T-helper 2 cell (primary cell): ENCODE results near the gene CRYBG2.
"Not testable (repeated sequence)": the region's sequence is repeated elsewhere in the genome, so short reads cannot be mapped to it uniquely, and the experiment has no call there.

ENCODE experiments used
- DNase-seq, 5 experiments: peaks; one replicate each; pipeline versions ENCODE4 v3.0.0 to v3.0.0-alpha.2; 2012 to 2022

CRYBG2 gene

GRCh38 chr1:26317612-26318337 lies 36.2 kb downstream of the CRYBG2 start, which contains the start of gene CD52:
Gene CD52 (plus strand): TSS chr1:26317958. CDS start chr1:26318018, 60 bp downstream.
- DNase-seq: peak; percentile 28 to 91 (median 62)

GRCh38 chr1:26317146-26317545 lies 36.8 kb downstream of the CRYBG2 start:
- DNase-seq: no peak

- no peak for DNase-seq
These were observed 37.8 kb downstream of the CRYBG2 start for GRCh38 chr1:26315874-26316850.

- no peak for DNase-seq
These were observed 39.4 kb downstream of the CRYBG2 start for GRCh38 chr1:26314501-26314900.

GRCh38 chr1:26307966-26308899 lies 45.7 kb downstream of the CRYBG2 start:
- DNase-seq: peak in 1 of 5 experiments; percentile 52

- DNase-seq: peak in 1 of 5 experiments; percentile 67
These were observed 46.6 kb downstream of the CRYBG2 start for GRCh38 chr1:26307363-26307781.

GRCh38 chr1:26306290-26307229 lies 47.4 kb downstream of the CRYBG2 start, which contains the start of gene UBXN11:
Gene UBXN11 (minus strand): TSS chr1:26306636. CDS start chr1:26302883, 3,753 bp downstream.
- DNase-seq: peak; percentile 74 to 98 (median 90)

GRCh38 chr1:26305667-26306289 lies 48.2 kb downstream of the CRYBG2 start:
- DNase-seq: no peak

- no peak for DNase-seq
These were observed 51.1 kb downstream of the CRYBG2 start for GRCh38 chr1:26302733-26303405.

GRCh38 chr1:26300578-26301275 lies 53.2 kb downstream of the CRYBG2 start:
- DNase-seq: no peak

- DNase-seq: no peak
These were observed 56.2 kb downstream of the CRYBG2 start for GRCh38 chr1:26297791-26298124.

GRCh38 chr1:26297057-26297790 lies 56.7 kb downstream of the CRYBG2 start:
- DNase-seq: no peak

GRCh38 chr1:26296340-26297056 lies 57.4 kb downstream of the CRYBG2 start:
- no peak for DNase-seq

- DNase-seq: no peak
These were observed 58.5 kb downstream of the CRYBG2 start for GRCh38 chr1:26295194-26296138.

GRCh38 chr1:26293911-26294463 lies 59.9 kb downstream of the CRYBG2 start:
- no peak for DNase-seq

- not testable (repeated sequence) for DNase-seq
These were observed 61.2 kb downstream of the CRYBG2 start for GRCh38 chr1:26292735-26293134.
